H1 (cell line): ENCODE measurements around the gene KCNQ1OT1. TPM values are rescaled to one million over a fixed set of nuclear protein-coding genes. Genes with fewer than 3 reads are reported as not detected.

Experiments used
- KDM5A ChIP-seq: fragments of 200-600 bp; IDR thresholded peaks from 2 replicates; pipeline ENCODE4 v1.7.1; 2012; ENCODE audit warnings: mild to moderate bottlenecking, low read length, inconsistent platforms, mixed read lengths
- RAD21 ChIP-seq, 2 experiments: IDR thresholded peaks in 1 of 2; conservative IDR thresholded peaks in 1 of 2; 2 replicates each; pipeline ENCODE4 v1.6.1; 2011; ENCODE audit warnings: low read depth in 2 of 2, low read length in 2 of 2, improper control_type of control experiment in 1 of 2, inconsistent platforms in 1 of 2, mild to moderate bottlenecking in 1 of 2, moderate library complexity in 1 of 2
- SIN3A ChIP-seq, 2 experiments: IDR thresholded peaks in 1 of 2; conservative IDR thresholded peaks in 1 of 2; 2 replicates each; pipeline ENCODE4 v1.6.1; 2011 to 2012; ENCODE audit warnings: low read length in 2 of 2, improper control_type of control experiment in 1 of 2, low read depth in 1 of 2, mild to moderate bottlenecking in 1 of 2
- SUZ12 ChIP-seq: fragments of 200-600 bp; sonication (generic); IDR thresholded peaks from 2 replicates; pipeline ENCODE4 v1.6.1; 2012; ENCODE audit warnings: mild to moderate bottlenecking, inconsistent platforms, low read length, moderate library complexity, mixed read lengths
- polyA plus RNA-seq, 7 experiments: library from polyadenylated mRNA; depleted of rRNA in 3 of 7; stranded (reverse) in 5 of 7; unstranded in 2 of 7; fragments of >200 nt in 5 of 7; fragments of 200-250 nt in 2 of 7; gene quantifications; 1 replicate in 5 of 7; 2 replicates in 1 of 7; 4 replicates in 1 of 7; pipeline versions ENCODE4 v1.2.1 to v1.2.3, GENCODE V29; 2011 to 2013; ENCODE audit warnings: missing spikeins in 2 of 7, mixed read lengths in 2 of 7
- total RNA-seq: library from RNA; stranded (reverse); fragmentation: NEBNext Ultra II Directional; extraction: Animal tissue kit (Norgen Biotek cat#: 25700); gene quantifications from 2 replicates; pipeline ENCODE4 v1.2.1, GENCODE V29; 2021
- TF ChIP-seq, protein P1 (sequence below): fragments of 300-600 bp; sonication (generic); IDR thresholded peaks from 2 replicates; pipeline ENCODE4 v1.7.1; 2012; ENCODE audit warnings: low read length, moderate library complexity, mild to moderate bottlenecking, inconsistent platforms; ENCODE audit not compliant: insufficient replicate concordance
- TF ChIP-seq, protein P2 (sequence below): IDR thresholded peaks from 2 replicates; pipeline ENCODE4 v1.6.1; 2012; ENCODE audit warnings: low read length, inconsistent platforms

The KCNQ1OT1 gene
- total and polyA plus RNA-seq, 2 of the 8 experiments (the other 6 are each of a cell fraction or from before 2014, with no cell fraction given), result 0.21 to 1.2 TPM

DNA sequence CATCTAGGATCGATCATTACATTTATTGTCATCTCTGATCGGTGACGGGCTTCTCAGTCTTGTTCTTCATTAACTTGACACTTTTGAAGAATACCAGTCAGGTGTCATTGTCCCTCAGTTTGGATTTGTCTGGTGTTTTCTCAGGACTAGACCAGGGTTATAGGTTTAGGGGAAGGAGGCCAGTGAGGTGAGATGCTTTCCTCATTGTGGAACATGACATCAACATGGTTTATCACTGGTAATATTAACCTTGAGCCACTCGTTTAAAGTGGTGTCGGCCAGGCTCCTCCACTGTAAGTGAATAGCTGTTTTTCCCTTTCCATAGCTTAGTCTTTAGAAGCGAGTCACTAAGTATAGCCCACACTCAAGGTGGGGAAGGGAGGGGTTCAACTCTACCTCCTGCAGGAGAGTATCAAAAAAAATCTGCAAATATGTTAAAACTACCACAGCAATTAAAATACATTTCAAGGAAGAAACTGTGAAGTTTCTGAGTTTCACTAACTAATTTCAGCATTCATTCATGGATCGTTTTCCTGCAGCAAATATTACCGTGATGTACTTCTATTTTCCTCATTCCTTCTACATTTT, 42.0 kb downstream of the KCNQ1OT1 start (continued):
- TF ChIP-seq, protein P1, sequence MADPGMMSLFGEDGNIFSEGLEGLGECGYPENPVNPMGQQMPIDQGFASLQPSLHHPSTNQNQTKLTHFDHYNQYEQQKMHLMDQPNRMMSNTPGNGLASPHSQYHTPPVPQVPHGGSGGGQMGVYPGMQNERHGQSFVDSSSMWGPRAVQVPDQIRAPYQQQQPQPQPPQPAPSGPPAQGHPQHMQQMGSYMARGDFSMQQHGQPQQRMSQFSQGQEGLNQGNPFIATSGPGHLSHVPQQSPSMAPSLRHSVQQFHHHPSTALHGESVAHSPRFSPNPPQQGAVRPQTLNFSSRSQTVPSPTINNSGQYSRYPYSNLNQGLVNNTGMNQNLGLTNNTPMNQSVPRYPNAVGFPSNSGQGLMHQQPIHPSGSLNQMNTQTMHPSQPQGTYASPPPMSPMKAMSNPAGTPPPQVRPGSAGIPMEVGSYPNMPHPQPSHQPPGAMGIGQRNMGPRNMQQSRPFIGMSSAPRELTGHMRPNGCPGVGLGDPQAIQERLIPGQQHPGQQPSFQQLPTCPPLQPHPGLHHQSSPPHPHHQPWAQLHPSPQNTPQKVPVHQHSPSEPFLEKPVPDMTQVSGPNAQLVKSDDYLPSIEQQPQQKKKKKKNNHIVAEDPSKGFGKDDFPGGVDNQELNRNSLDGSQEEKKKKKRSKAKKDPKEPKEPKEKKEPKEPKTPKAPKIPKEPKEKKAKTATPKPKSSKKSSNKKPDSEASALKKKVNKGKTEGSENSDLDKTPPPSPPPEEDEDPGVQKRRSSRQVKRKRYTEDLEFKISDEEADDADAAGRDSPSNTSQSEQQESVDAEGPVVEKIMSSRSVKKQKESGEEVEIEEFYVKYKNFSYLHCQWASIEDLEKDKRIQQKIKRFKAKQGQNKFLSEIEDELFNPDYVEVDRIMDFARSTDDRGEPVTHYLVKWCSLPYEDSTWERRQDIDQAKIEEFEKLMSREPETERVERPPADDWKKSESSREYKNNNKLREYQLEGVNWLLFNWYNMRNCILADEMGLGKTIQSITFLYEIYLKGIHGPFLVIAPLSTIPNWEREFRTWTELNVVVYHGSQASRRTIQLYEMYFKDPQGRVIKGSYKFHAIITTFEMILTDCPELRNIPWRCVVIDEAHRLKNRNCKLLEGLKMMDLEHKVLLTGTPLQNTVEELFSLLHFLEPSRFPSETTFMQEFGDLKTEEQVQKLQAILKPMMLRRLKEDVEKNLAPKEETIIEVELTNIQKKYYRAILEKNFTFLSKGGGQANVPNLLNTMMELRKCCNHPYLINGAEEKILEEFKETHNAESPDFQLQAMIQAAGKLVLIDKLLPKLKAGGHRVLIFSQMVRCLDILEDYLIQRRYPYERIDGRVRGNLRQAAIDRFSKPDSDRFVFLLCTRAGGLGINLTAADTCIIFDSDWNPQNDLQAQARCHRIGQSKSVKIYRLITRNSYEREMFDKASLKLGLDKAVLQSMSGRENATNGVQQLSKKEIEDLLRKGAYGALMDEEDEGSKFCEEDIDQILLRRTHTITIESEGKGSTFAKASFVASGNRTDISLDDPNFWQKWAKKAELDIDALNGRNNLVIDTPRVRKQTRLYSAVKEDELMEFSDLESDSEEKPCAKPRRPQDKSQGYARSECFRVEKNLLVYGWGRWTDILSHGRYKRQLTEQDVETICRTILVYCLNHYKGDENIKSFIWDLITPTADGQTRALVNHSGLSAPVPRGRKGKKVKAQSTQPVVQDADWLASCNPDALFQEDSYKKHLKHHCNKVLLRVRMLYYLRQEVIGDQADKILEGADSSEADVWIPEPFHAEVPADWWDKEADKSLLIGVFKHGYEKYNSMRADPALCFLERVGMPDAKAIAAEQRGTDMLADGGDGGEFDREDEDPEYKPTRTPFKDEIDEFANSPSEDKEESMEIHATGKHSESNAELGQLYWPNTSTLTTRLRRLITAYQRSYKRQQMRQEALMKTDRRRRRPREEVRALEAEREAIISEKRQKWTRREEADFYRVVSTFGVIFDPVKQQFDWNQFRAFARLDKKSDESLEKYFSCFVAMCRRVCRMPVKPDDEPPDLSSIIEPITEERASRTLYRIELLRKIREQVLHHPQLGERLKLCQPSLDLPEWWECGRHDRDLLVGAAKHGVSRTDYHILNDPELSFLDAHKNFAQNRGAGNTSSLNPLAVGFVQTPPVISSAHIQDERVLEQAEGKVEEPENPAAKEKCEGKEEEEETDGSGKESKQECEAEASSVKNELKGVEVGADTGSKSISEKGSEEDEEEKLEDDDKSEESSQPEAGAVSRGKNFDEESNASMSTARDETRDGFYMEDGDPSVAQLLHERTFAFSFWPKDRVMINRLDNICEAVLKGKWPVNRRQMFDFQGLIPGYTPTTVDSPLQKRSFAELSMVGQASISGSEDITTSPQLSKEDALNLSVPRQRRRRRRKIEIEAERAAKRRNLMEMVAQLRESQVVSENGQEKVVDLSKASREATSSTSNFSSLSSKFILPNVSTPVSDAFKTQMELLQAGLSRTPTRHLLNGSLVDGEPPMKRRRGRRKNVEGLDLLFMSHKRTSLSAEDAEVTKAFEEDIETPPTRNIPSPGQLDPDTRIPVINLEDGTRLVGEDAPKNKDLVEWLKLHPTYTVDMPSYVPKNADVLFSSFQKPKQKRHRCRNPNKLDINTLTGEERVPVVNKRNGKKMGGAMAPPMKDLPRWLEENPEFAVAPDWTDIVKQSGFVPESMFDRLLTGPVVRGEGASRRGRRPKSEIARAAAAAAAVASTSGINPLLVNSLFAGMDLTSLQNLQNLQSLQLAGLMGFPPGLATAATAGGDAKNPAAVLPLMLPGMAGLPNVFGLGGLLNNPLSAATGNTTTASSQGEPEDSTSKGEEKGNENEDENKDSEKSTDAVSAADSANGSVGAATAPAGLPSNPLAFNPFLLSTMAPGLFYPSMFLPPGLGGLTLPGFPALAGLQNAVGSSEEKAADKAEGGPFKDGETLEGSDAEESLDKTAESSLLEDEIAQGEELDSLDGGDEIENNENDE, result no peak
- TF ChIP-seq, protein P2, sequence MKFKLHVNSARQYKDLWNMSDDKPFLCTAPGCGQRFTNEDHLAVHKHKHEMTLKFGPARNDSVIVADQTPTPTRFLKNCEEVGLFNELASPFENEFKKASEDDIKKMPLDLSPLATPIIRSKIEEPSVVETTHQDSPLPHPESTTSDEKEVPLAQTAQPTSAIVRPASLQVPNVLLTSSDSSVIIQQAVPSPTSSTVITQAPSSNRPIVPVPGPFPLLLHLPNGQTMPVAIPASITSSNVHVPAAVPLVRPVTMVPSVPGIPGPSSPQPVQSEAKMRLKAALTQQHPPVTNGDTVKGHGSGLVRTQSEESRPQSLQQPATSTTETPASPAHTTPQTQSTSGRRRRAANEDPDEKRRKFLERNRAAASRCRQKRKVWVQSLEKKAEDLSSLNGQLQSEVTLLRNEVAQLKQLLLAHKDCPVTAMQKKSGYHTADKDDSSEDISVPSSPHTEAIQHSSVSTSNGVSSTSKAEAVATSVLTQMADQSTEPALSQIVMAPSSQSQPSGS, result no peak
- no peak for TF ChIP-seq SIN3A (conservative IDR thresholded peaks at IDR 0.05 in 1 of 2, IDR thresholded peaks at IDR 0.05 in 1 of 2; ENCODE audit: low read depth in 1 of 2, low read length in 2 of 2)
- TF ChIP-seq SUZ12, result no peak
- TF ChIP-seq KDM5A, result no peak
- no peak for TF ChIP-seq RAD21 (IDR thresholded peaks at IDR 0.05 in 1 of 2, conservative IDR thresholded peaks at IDR 0.05 in 1 of 2; ENCODE audit: low read depth in 2 of 2, low read length in 2 of 2)
